Chondrocyte (in vitro differentiated cells): Measurements from ENCODE around the gene COL4A3. TPM values are rescaled to one million over a fixed set of nuclear protein-coding genes. Genes with fewer than 3 reads are reported as not detected.

Experiments
- DNase-seq: peaks from one replicate; pipeline ENCODE4 v3.0.0; 2021; ENCODE audit warnings: mixed read lengths, low spot score
- H3K27ac Mint-ChIP-seq: one replicate; pipeline ENCODE4 v1.8.0; 2021; ENCODE audit warnings: mild to moderate bottlenecking, moderate library complexity, mixed read lengths; ENCODE audit not compliant: unreplicated experiment
- H3K27me3 Mint-ChIP-seq: 2 replicates; pipeline ENCODE4 v1.8.0; 2021; ENCODE audit warnings: low read depth, mixed read lengths
- H3K36me3 Mint-ChIP-seq: 2 replicates; pipeline ENCODE4 v1.8.0; 2021; ENCODE audit warnings: low read depth, mixed read lengths
- H3K4me1 Mint-ChIP-seq: 2 replicates; pipeline ENCODE4 v1.8.0; 2021; ENCODE audit warnings: low read depth, mild to moderate bottlenecking, mixed read lengths
- H3K4me3 Mint-ChIP-seq: one replicate; pipeline ENCODE4 v1.8.0; 2021; ENCODE audit warnings: mild to moderate bottlenecking, moderate library complexity, mixed read lengths; ENCODE audit not compliant: unreplicated experiment
- H3K9me3 Mint-ChIP-seq: 2 replicates; pipeline ENCODE4 v1.8.0; 2021; ENCODE audit warnings: low read depth, mixed read lengths
- total RNA-seq: library from RNA; stranded (reverse); gene quantifications from 3 replicates; pipeline ENCODE4 v1.2.1, GENCODE V29; 2021
- TF ChIP-seq, protein P1 (sequence below): fragments of 200-600 bp; sonication (generic); IDR thresholded peaks from 2 replicates; pipeline ENCODE4 v1.5.0; 2021; ENCODE audit warnings: antibody characterized with exemption, mild to moderate bottlenecking, moderate library complexity

The COL4A3 gene
- total RNA-seq, 1 donor from 2014 or later, result 1.2 TPM

DNA sequence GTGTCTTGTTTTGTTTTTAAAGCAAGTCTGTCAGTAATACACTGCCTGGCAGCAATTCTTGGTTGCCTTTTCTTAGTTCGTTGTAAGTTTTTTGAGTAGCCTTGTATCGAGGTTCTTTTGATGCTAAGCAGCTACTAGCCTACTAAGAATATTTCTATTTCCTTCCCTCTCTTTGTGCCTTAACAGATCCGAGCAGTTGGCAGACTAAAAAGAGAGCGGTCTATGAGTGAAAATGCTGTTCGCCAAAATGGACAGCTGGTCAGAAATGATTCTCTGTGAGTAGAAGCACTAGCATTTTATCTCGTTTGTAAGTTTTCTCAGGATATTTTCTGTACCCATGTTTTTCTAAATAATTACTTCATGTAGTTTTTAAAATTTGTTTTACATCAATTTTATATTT, 175.7 kb downstream of the COL4A3 start:
- H3K9me3 Mint-ChIP-seq, result no peaks in the 10 kb centered on the region

DNA sequence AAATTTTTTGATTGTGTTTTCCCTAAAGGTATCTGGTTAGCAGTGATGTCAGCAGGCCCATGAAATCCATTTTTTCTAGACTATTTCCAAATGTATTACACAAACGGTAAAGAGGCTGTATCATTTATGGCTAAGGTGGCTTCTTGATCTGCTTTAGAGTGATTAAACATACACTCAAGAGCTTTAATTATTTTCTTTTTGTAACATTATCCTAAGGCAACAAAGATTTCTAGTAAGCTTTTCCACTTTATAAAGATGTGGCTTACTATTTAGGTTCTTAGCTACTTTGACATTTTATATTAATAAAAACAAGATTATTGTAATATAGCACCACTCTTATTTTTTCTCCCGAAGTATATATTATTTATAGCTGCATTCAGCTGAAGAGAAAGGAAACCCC, 177.1 kb downstream of the COL4A3 start:
- DNase-seq, result no peak
- TF ChIP-seq, protein P1, sequence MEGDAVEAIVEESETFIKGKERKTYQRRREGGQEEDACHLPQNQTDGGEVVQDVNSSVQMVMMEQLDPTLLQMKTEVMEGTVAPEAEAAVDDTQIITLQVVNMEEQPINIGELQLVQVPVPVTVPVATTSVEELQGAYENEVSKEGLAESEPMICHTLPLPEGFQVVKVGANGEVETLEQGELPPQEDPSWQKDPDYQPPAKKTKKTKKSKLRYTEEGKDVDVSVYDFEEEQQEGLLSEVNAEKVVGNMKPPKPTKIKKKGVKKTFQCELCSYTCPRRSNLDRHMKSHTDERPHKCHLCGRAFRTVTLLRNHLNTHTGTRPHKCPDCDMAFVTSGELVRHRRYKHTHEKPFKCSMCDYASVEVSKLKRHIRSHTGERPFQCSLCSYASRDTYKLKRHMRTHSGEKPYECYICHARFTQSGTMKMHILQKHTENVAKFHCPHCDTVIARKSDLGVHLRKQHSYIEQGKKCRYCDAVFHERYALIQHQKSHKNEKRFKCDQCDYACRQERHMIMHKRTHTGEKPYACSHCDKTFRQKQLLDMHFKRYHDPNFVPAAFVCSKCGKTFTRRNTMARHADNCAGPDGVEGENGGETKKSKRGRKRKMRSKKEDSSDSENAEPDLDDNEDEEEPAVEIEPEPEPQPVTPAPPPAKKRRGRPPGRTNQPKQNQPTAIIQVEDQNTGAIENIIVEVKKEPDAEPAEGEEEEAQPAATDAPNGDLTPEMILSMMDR, result no peak
- H3K36me3 Mint-ChIP-seq, result peaks cover 9% of the 10 kb centered on the region
- H3K4me1 Mint-ChIP-seq, result no peaks in the 10 kb centered on the region
- H3K9me3 Mint-ChIP-seq, result no peaks in the 10 kb centered on the region
- H3K27me3 Mint-ChIP-seq, result no peaks in the 10 kb centered on the region
- no peak overlapping the region for H3K4me3 Mint-ChIP-seq
- H3K27ac Mint-ChIP-seq, result no peak overlapping the region

More for the DNA sequence above, 175.7 kb downstream of the COL4A3 start:
- Mint-ChIP-seq H3K27ac (no peak overlapping the region), H3K36me3 (peaks cover 13% of the 10 kb centered on the region), H3K4me1 (no peaks in the 10 kb centered on the region), H3K27me3 (no peaks in the 10 kb centered on the region), H3K4me3 (no peak overlapping the region)
- DNase-seq, result no peak
- TF ChIP-seq, protein P1, result no peak

DNA sequence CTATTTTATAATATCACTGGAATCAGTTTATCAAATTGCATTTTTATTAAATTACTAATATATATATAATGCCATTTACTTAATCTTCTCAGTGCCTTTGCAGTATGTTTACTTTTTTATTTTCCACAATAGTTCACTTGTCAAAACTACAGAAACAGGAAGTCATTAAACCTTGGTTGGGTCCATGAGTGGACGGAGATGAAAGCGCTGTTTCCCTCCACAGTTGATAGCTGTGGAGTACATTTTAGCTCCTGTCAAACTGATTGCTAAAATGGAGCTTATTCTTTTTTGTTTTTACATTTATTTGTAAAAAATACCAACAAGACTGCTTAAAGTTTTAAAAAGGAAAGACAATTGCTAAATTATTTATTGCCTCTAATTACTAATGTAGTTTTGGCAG, 179.8 kb downstream of the COL4A3 start:
- H3K4me3 Mint-ChIP-seq, result no peak overlapping the region
- no peaks in the 10 kb centered on the region for H3K4me1 Mint-ChIP-seq
- H3K27ac Mint-ChIP-seq, result no peak overlapping the region
- TF ChIP-seq, protein P1, result no peak
- no peaks in the 10 kb centered on the region for H3K27me3 Mint-ChIP-seq
- peaks cover 16% of the 10 kb centered on the region for H3K36me3 Mint-ChIP-seq
- no peaks in the 10 kb centered on the region for H3K9me3 Mint-ChIP-seq
- DNase-seq, result no peak

DNA sequence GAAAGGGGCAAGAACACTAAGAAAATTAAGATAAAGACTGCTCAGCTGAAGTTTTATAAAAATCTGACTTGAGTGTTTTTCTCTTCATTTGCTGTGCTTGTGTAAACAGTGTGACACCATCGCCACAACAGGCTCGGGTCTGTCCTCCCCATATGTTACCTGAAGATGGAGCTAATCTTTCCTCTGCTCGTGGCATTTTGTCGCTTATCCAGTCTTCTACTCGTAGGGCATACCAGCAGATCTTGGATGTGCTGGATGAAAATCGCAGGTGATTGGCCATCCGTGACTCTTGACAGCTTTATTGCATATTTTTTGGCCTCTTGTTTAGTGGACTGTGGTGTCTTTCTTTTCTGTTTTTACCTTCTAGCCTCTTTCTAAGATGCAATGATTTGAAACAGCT, 182.7 kb downstream of the COL4A3 start:
- Mint-ChIP-seq H3K4me3 (no peak overlapping the region), H3K9me3 (no peaks in the 10 kb centered on the region), H3K27ac (no peak overlapping the region), H3K36me3 (peaks cover 14% of the 10 kb centered on the region), H3K4me1 (no peaks in the 10 kb centered on the region), H3K27me3 (no peaks in the 10 kb centered on the region)
- no peak for DNase-seq
- TF ChIP-seq, protein P1, result no peak

DNA sequence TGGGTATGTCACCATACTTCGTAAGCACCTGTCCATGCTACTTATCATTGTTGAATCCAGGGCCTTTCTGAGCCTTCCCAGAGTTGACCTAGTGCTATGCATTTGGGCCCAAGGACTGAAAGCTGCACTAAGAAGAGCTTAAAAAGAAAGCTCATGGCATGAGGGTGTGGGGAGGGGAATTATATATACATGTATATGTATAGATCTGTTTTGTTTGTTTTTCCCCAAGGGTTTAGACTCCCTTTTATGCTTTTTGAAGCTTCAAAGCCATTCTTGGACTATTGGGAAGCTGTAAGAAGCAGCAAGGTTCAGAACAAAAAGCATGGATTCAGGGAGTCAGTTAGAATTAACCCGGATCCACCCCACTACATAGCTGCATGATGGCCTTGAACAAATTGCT, 183.9 kb downstream of the COL4A3 start:
- Mint-ChIP-seq H3K27me3 (no peaks in the 10 kb centered on the region), H3K4me3 (no peak overlapping the region), H3K4me1 (no peaks in the 10 kb centered on the region), H3K9me3 (no peaks in the 10 kb centered on the region), H3K27ac (no peak overlapping the region), H3K36me3 (peaks cover 15% of the 10 kb centered on the region)
- TF ChIP-seq, protein P1, result no peak
- no peak for DNase-seq
